PC-9 (cell line): ENCODE data around the gene TBC1D14.

Source experiments
- EZH2 ChIP-seq: fragments of 200-600 bp; sonication (generic); IDR thresholded peaks from 2 replicates; pipeline ENCODE4 v1.8.0; 2017; ENCODE audit warnings: antibody characterized with exemption, low read depth
- TF ChIP-seq, protein P1 (sequence below): fragments of 200-600 bp; sonication (generic); conservative IDR thresholded peaks from 2 replicates; pipeline ENCODE4 v1.6.1; 2017; ENCODE audit warnings: mixed run types, antibody characterized with exemption, mild to moderate bottlenecking, moderate library complexity

DNA sequence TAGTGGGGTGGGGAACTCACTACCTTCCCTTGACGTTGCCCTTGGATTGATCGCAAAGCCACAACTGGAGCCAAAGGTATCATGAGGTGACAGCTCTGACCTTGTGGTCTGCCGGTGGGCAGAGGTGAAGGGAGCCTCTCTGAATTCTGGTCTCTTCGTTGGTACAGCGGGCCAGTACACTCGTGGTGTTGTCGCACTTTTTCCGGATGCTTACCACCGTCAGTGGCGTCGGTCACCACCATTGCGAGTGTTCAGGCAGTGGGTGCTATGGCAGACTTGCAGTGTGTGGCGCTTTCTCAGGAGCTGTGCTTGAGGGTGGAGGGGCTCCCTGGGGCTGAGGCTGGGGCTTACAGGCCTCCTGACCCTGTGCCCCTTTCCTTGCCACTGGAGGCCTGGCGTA is 163.4 kb downstream of the TBC1D14 start:
- TF ChIP-seq, protein P1, sequence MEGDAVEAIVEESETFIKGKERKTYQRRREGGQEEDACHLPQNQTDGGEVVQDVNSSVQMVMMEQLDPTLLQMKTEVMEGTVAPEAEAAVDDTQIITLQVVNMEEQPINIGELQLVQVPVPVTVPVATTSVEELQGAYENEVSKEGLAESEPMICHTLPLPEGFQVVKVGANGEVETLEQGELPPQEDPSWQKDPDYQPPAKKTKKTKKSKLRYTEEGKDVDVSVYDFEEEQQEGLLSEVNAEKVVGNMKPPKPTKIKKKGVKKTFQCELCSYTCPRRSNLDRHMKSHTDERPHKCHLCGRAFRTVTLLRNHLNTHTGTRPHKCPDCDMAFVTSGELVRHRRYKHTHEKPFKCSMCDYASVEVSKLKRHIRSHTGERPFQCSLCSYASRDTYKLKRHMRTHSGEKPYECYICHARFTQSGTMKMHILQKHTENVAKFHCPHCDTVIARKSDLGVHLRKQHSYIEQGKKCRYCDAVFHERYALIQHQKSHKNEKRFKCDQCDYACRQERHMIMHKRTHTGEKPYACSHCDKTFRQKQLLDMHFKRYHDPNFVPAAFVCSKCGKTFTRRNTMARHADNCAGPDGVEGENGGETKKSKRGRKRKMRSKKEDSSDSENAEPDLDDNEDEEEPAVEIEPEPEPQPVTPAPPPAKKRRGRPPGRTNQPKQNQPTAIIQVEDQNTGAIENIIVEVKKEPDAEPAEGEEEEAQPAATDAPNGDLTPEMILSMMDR = no peak
- TF ChIP-seq EZH2 = no peak
